ENCODE measurements around the gene USP46.

USP46 gene

DNA sequence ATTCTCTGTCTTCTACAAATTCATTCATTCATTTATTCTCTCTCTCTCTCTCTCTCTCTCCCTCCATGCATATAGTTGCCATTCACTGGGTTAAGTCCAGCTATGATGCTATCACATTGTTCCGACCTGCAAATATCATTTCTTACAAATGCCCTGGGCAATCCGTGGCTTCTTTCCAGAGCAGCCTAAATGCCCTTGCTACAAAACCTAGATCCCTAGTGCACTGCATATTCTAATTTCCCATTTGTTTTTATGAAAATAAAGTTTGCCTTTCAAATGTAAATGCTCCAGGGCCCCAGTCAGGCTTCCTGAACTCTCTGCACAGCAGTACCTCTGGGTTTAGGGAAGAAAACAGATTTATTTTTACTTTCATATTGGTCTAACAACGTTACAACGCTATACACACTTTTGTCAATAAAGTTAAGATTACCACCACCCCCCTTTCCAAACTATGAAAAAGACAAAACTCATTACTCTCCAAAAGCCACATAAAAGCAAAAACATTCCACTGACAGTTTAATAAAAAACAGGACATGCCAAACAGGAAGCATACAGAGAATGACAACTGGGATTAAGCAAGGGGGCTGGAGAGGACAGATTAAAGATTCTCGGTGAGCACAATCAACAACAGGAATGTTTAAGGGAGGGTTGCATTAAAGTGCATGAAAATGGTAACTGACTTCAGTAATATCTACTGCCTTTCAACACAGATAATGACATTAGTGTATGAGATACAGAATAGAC is 104.3 kb downstream of the USP46 start:
- DNase-seq (ENCODE audit: low read depth): no peak
- H3K4me3 ChIP-seq (ENCODE audit: low read length): no peak overlapping the region
- TF ChIP-seq, protein P1, sequence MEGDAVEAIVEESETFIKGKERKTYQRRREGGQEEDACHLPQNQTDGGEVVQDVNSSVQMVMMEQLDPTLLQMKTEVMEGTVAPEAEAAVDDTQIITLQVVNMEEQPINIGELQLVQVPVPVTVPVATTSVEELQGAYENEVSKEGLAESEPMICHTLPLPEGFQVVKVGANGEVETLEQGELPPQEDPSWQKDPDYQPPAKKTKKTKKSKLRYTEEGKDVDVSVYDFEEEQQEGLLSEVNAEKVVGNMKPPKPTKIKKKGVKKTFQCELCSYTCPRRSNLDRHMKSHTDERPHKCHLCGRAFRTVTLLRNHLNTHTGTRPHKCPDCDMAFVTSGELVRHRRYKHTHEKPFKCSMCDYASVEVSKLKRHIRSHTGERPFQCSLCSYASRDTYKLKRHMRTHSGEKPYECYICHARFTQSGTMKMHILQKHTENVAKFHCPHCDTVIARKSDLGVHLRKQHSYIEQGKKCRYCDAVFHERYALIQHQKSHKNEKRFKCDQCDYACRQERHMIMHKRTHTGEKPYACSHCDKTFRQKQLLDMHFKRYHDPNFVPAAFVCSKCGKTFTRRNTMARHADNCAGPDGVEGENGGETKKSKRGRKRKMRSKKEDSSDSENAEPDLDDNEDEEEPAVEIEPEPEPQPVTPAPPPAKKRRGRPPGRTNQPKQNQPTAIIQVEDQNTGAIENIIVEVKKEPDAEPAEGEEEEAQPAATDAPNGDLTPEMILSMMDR (IDR thresholded peaks at IDR 0.05; ENCODE audit: insufficient read depth, low read depth, low read length, missing control alignments): no peak

GRCh38 chr4:52552778-52553177 is 106.3 kb downstream of the USP46 start:
- DNase-seq (ENCODE audit: low read depth): peak; percentile 55
- H3K4me3 ChIP-seq (ENCODE audit: low read length): no peak overlapping the region
- TF ChIP-seq, protein P1 (IDR thresholded peaks at IDR 0.05; ENCODE audit: insufficient read depth, low read depth, low read length, missing control alignments): no peak

DNA sequence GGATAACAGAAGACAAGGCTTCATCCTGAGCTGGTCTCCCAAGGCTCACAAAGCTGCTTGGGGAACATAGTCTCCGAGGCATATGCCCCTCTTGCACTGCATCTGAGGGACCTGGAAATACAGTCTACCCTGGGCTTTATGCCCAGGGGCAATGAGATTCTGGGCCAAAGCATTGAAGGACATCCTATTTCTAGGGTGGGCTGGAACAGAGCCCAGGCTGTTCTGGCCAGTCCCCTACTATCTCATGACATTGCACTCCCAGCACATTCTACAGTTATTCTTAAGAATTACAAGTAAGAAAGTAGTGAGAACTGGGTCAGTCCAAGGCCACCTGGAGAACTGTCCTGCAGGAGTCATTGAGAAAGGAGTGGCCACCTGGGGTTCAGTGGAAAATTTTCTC is 107.6 kb downstream of the USP46 start:
- H3K4me3 ChIP-seq (ENCODE audit: low read length): no peak overlapping the region
- DNase-seq (ENCODE audit: low read depth): no peak
- TF ChIP-seq, protein P1 (IDR thresholded peaks at IDR 0.05; ENCODE audit: insufficient read depth, low read depth, low read length, missing control alignments): no peak

- no peak overlapping the region for H3K4me3 ChIP-seq (ENCODE audit: low read length)
- TF ChIP-seq, protein P1 (IDR thresholded peaks at IDR 0.05; ENCODE audit: insufficient read depth, low read depth, low read length, missing control alignments): no peak
- peak; percentile 85 for DNase-seq (ENCODE audit: low read depth)
These were observed 108.9 kb downstream of the USP46 start for GRCh38 chr4:52550186-52550585.

GRCh38 chr4:52548818-52549570 is 110.1 kb downstream of the USP46 start:
- H3K4me3 ChIP-seq (ENCODE audit: low read length): no peak overlapping the region
- DNase-seq (ENCODE audit: low read depth): no peak
- TF ChIP-seq, protein P1 (IDR thresholded peaks at IDR 0.05; ENCODE audit: insufficient read depth, low read depth, low read length, missing control alignments): no peak

DNA sequence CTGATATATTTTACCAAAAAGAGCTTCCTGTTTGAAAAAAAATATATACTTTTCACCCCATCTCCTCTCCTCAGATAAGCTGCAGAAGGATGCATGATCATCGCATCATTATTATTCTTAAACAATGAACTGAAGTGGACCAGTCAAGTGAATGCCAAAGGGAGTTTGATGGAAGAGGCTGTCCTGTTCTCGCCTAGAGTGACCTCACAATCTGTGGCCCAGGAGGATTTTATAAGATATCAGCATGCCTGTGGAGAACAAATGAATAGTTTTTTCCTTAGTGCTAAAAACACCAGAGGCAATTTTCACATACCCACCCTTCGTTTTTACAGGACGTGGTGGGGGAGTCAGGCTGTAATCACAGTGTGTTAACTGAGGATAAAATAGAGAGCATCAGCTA is 112.7 kb downstream of the USP46 start:
- H3K4me3 ChIP-seq (ENCODE audit: low read length): no peak overlapping the region
- TF ChIP-seq, protein P1 (IDR thresholded peaks at IDR 0.05; ENCODE audit: insufficient read depth, low read depth, low read length, missing control alignments): no peak
- no peak for DNase-seq (ENCODE audit: low read depth)
